Breast epithelium (tissue), 3 donors: ENCODE data around the gene STK36.

Experiments
- CTCF ChIP-seq, 3 donors: fragments of 450-650 bp; IDR thresholded peaks; one replicate each; pipeline ENCODE4 v1.5.1; 2016 to 2017; ENCODE audit warnings: antibody characterized with exemption in 3 of 3, mild to moderate bottlenecking in 3 of 3, moderate library complexity in 3 of 3
- POLR2A ChIP-seq: fragments of 450-650 bp; IDR thresholded peaks from one replicate; pipeline ENCODE4 v1.6.1; 2016; ENCODE audit warnings: antibody characterized with exemption, mild to moderate bottlenecking, moderate library complexity
- POLR2AphosphoS5 ChIP-seq, 3 donors: sonication (generic); formaldehyde crosslinking; IDR thresholded peaks; one replicate each; pipeline ENCODE4 v1.6.1; 2017; ENCODE audit warnings: antibody characterized with exemption in 3 of 3

GRCh38 chr2:218710334-218710686 lies 38.4 kb downstream of the STK36 start:
- TF ChIP-seq POLR2AphosphoS5 (IDR thresholded peaks at IDR 0.05) (no peak), CTCF (IDR thresholded peaks at IDR 0.05) (no peak), POLR2A (no peak)
